ENCODE data around the gene FHAD1.
"Not testable (repeated sequence)": the region's sequence is repeated elsewhere in the genome, so short reads cannot be mapped to it uniquely, and the experiment has no call there.

DNA sequence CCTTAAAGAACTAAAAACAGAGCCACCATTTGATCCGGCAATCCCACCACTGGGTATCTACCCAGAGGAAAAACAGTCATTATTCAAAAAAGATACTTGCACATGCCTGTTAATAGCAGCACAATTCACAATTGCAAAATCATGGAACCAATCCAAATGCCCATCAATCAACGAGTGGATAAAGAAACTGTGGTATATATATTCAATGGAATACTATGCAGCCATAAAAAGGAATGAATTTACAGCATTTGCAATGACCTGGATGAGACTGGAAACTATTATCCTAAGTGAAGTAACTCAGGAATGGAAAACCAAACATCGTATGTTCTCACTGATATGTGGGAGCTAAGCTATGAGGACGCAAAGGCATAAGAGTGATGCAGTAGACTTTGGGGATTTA is 51.0 kb downstream of the FHAD1 start:
- TF ChIP-seq, protein P1, sequence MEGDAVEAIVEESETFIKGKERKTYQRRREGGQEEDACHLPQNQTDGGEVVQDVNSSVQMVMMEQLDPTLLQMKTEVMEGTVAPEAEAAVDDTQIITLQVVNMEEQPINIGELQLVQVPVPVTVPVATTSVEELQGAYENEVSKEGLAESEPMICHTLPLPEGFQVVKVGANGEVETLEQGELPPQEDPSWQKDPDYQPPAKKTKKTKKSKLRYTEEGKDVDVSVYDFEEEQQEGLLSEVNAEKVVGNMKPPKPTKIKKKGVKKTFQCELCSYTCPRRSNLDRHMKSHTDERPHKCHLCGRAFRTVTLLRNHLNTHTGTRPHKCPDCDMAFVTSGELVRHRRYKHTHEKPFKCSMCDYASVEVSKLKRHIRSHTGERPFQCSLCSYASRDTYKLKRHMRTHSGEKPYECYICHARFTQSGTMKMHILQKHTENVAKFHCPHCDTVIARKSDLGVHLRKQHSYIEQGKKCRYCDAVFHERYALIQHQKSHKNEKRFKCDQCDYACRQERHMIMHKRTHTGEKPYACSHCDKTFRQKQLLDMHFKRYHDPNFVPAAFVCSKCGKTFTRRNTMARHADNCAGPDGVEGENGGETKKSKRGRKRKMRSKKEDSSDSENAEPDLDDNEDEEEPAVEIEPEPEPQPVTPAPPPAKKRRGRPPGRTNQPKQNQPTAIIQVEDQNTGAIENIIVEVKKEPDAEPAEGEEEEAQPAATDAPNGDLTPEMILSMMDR (IDR thresholded peaks at IDR 0.05) = not testable (repeated sequence)
- not testable (repeated sequence) for TF ChIP-seq EP300 (IDR thresholded peaks at IDR 0.05)
